HEK293 (cell line): ENCODE data around the gene CCNK.

Source experiments
- YY1 ChIP-seq: fragments of 450-650 bp; formaldehyde crosslinking; IDR thresholded peaks from 2 replicates; pipeline ENCODE4 v1.5.1; 2018; ENCODE audit warnings: missing biosample characterization, missing genetic modification characterization
- ZNF768 ChIP-seq: fragments of 450-650 bp; formaldehyde crosslinking; IDR thresholded peaks from 2 replicates; pipeline ENCODE4 v1.5.1; 2018; ENCODE audit warnings: missing biosample characterization, mild to moderate bottlenecking, missing genetic modification characterization
- TF ChIP-seq, protein P1 (sequence below): fragments of 450-650 bp; formaldehyde crosslinking; IDR thresholded peaks from 2 replicates; pipeline ENCODE4 v1.5.1; 2016; ENCODE audit warnings: missing biosample characterization, missing genetic modification characterization, low read depth
- TF ChIP-seq, protein P2 (sequence below): fragments of 450-650 bp; formaldehyde crosslinking; IDR thresholded peaks from 2 replicates; pipeline ENCODE4 v1.5.1; 2016; ENCODE audit warnings: missing biosample characterization, missing genetic modification characterization
- TF ChIP-seq, protein P3 (sequence below): fragments of 450-650 bp; formaldehyde crosslinking; IDR thresholded peaks from 2 replicates; pipeline ENCODE4 v1.5.1; 2016; ENCODE audit warnings: missing biosample characterization, missing genetic modification characterization
- TF ChIP-seq, protein P4 (sequence below): fragments of 450-650 bp; formaldehyde crosslinking; conservative IDR thresholded peaks from 2 replicates; pipeline ENCODE4 v1.5.1; 2016; ENCODE audit warnings: low read depth, missing biosample characterization, missing genetic modification characterization

DNA sequence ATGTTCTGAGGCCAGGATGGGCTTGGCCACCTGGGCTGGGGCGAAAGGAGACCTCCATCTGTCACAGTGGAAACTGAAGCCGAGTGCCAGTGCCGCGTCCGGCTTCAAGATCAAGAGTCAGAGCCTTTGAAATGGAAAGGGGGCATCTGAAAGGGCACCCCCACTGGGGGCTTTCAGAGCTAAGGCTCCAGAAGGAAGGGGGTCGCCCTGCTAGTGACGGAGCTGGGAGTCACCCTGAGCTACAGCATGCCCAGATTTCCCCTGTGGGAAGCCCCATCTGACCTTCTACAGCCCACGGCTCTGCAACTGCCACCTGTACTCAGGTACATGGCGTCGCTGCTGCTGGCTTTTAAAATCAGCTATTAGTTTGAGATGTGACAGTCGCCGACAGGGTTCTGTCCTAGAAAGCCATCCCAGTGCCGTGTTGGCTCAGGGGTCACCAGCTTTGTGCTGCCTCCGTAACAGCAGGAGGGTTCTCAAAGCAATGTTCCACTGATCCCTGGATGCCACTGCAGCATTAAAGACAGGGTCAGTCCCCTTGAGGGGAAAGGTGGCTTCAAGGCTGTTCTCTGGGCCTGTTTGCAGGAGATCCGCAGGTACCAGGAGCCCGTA, 31.5 kb downstream of the CCNK start:
- TF ChIP-seq ZNF768: no peak
- TF ChIP-seq, protein P1, sequence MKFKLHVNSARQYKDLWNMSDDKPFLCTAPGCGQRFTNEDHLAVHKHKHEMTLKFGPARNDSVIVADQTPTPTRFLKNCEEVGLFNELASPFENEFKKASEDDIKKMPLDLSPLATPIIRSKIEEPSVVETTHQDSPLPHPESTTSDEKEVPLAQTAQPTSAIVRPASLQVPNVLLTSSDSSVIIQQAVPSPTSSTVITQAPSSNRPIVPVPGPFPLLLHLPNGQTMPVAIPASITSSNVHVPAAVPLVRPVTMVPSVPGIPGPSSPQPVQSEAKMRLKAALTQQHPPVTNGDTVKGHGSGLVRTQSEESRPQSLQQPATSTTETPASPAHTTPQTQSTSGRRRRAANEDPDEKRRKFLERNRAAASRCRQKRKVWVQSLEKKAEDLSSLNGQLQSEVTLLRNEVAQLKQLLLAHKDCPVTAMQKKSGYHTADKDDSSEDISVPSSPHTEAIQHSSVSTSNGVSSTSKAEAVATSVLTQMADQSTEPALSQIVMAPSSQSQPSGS (tag by site-specific recombination): no peak
- TF ChIP-seq, protein P2, sequence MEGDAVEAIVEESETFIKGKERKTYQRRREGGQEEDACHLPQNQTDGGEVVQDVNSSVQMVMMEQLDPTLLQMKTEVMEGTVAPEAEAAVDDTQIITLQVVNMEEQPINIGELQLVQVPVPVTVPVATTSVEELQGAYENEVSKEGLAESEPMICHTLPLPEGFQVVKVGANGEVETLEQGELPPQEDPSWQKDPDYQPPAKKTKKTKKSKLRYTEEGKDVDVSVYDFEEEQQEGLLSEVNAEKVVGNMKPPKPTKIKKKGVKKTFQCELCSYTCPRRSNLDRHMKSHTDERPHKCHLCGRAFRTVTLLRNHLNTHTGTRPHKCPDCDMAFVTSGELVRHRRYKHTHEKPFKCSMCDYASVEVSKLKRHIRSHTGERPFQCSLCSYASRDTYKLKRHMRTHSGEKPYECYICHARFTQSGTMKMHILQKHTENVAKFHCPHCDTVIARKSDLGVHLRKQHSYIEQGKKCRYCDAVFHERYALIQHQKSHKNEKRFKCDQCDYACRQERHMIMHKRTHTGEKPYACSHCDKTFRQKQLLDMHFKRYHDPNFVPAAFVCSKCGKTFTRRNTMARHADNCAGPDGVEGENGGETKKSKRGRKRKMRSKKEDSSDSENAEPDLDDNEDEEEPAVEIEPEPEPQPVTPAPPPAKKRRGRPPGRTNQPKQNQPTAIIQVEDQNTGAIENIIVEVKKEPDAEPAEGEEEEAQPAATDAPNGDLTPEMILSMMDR: no peak
- TF ChIP-seq YY1 (tag by site-specific recombination): no peak
- TF ChIP-seq, protein P3, sequence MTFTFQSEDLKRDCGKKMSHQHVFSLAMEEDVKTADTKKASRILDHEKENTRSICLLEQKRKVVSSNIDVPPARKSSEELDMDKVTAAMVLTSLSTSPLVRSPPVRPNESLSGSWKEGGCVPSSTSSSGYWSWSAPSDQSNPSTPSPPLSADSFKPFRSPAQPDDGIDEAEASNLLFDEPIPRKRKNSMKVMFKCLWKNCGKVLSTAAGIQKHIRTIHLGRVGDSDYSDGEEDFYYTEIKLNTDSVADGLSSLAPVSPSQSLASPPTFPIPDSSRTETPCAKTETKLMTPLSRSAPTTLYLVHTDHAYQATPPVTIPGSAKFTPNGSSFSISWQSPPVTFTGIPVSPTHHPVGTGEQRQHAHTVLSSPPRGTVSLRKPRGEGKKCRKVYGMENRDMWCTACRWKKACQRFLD (tag by site-specific recombination): no peak
- TF ChIP-seq, protein P4, sequence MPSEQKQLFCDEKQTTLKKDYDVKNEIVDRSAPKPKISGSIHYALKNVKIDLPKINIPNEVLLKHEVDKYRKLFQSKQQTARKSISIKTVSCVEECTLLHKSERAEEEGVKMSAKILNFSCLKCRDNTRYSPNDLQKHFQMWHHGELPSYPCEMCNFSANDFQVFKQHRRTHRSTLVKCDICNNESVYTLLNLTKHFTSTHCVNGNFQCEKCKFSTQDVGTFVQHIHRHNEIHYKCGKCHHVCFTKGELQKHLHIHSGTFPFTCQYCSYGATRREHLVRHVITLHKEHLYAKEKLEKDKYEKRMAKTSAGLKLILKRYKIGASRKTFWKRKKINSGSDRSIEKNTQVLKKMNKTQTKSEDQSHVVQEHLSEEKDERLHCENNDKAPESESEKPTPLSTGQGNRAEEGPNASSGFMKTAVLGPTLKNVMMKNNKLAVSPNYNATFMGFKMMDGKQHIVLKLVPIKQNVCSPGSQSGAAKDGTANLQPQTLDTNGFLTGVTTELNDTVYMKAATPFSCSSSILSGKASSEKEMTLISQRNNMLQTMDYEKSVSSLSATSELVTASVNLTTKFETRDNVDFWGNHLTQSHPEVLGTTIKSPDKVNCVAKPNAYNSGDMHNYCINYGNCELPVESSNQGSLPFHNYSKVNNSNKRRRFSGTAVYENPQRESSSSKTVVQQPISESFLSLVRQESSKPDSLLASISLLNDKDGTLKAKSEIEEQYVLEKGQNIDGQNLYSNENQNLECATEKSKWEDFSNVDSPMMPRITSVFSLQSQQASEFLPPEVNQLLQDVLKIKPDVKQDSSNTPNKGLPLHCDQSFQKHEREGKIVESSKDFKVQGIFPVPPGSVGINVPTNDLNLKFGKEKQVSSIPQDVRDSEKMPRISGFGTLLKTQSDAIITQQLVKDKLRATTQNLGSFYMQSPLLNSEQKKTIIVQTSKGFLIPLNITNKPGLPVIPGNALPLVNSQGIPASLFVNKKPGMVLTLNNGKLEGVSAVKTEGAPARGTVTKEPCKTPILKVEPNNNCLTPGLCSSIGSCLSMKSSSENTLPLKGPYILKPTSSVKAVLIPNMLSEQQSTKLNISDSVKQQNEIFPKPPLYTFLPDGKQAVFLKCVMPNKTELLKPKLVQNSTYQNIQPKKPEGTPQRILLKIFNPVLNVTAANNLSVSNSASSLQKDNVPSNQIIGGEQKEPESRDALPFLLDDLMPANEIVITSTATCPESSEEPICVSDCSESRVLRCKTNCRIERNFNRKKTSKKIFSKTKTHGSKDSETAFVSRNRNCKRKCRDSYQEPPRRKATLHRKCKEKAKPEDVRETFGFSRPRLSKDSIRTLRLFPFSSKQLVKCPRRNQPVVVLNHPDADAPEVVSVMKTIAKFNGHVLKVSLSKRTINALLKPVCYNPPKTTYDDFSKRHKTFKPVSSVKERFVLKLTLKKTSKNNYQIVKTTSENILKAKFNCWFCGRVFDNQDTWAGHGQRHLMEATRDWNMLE (tag by site-specific recombination): no peak
